GM10847 (cell line): ENCODE measurements around the gene FGF12.

Experiments
- POLR2A ChIP-seq: IDR thresholded peaks from 2 replicates; pipeline ENCODE4 v1.6.1; 2011; ENCODE audit not compliant: insufficient read length; ENCODE audit errors: extremely low read depth

The FGF12 gene

DNA sequence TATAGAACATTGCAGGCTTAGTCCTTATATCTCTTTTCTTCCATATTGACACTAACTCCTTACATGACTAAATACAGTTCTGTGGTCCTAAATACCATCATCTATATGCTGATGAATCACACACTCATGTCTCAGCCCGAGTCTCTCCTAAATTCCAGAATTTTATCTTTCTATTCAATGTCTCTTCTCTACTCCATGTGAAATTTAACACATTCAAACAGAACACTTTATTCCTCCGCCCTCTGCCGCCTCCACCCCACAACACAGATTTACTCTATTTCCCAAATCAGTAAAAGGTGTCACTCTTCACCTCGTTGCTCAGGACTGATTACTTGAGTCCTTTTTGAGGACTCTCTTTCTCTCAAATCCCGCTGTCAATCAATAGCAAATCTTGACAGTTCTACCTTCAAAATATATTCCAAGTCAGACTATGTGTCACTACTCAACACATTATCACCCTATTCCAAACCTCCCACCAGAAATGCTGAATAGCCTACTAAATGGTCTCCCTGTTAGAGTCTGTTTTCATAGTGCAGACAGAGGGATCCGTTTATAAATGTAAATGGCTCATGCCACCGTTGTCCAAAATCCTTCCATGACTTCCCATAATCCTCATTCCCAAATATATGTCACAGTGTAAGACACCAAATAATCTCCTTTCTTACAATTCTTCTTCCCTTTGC lies 230.3 kb downstream of the FGF12 start:
- no peak for TF ChIP-seq POLR2A

DNA sequence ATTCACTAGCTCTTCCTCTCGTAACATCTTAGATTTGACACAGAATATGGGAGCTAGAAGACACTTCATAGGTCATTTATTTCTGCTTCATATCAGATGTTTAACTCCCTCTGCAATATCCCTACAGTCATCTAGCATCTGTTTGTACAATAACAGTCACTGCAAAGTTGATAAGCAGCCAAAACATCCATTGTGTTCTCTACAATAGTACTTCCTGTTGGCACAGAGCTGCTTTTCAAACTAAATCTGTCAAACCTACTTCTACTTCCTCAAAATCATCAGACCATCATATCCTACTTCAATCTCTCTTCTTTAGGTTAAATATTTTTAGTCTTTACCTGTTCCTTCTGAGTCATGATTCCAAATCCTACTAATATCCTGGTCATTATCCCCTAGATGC lies 233.2 kb downstream of the FGF12 start:
- TF ChIP-seq POLR2A, result no peak

DNA sequence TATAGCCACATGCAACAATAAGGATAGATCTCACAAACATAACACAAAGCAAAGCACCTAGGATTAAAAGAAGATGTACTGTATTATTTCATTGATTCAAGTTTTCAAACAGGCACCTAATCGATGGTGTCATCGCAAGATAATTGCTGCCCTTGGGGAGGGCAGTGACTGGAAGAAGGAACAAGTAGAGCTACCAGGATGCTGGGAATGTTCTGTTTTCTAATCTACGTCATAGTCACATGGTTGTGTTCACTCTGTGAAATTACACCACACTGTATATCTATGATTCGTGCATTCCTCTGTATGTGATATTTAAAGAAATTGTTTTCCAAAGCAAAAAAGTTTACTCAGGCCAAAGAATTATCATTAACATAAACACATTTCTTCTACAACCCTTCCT lies 236.6 kb downstream of the FGF12 start:
- no peak for TF ChIP-seq POLR2A

DNA sequence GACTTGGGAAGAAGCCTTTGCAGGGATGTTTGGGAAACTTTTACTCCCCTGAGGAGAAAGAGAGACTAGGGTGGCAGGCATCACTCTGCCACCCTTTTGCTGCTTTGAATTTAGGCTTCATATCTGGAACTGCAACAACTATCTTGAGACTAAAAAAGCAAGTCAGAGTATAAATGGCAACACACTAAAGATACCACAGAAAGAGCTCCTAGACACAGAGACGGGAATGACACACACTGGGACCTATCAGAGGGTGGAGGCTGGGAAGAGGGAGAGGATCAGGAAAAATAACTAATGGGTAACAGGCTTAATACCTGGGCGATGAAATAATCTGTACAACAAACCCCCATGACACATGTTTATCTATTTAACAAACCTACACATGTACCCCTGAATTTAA lies 237.8 kb downstream of the FGF12 start:
- no peak for TF ChIP-seq POLR2A

DNA sequence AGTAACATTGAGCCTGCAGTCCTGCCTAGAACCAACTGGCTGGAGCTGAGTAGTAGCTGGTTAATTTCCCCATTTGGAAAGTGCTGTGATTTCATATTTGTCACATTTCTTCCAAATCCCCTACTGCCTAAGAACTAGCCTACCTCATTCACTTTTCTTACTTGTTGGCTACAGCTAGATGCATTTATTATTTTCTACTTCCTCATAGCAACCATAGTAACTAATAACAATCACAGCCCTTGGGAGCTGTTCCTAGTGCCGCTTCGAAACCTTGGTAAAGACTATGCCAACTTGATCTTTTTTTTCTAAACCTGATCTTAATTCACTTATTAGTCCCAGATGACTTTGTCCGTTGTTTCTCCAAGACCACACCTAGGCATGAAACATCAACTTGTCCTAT lies 240.3 kb downstream of the FGF12 start:
- no peak for TF ChIP-seq POLR2A

DNA sequence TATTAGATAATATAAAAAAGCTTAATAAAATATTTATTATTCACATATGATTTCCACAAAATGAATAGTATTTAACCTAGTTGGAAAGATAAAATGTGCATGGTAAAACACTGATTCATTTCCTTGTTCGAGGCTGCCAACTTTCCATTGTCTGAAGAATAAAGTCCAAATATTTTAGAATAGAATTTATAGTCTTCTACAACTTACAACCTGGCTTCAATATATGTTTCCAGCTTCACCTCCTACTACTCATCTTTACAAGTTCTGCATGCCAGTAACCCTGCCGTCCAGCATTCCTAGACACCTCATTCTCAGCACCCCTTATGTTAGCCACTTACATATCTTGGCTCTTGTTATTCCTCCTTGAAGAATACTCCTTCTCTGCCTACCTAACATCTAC lies 244.5 kb downstream of the FGF12 start:
- no peak for TF ChIP-seq POLR2A

DNA sequence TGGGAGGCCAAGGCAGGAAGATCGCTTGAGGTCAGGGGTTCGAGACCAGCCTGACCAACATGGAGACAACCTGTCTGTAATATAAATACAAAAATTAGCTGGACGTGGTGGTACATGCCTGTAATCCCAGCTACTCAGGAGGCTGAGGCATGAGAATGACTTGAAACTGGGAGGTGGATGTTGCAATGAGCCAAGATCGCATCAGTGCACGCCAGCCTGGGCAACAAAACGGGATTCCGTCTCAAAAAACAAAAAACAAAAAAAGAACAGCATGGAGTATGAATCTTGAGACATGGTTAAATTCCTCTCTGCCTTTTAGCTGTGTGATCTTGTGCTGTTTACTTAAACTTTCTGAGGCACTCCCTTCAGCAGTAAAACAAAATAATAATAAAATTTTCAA lies 244.9 kb downstream of the FGF12 start:
- TF ChIP-seq POLR2A, result no peak

DNA sequence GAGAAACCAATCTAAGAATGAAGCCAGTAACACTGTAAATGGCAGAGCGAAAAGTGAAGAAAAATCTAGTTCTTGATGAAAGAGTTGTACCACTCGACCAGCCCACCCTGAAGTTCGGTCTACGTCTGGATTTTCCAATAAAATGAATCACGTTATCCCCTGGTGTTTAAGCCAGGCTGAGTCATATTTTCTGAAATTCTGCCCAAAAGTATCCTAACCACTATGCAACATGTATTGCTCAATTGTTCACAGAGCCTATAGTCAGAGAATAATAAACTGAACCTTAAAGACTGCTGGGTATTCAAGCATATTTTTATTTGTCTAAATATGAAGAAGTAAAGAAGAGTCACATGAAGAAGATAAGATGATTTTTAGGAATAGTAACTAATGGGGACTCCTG lies 245.7 kb downstream of the FGF12 start:
- TF ChIP-seq POLR2A, result no peak

DNA sequence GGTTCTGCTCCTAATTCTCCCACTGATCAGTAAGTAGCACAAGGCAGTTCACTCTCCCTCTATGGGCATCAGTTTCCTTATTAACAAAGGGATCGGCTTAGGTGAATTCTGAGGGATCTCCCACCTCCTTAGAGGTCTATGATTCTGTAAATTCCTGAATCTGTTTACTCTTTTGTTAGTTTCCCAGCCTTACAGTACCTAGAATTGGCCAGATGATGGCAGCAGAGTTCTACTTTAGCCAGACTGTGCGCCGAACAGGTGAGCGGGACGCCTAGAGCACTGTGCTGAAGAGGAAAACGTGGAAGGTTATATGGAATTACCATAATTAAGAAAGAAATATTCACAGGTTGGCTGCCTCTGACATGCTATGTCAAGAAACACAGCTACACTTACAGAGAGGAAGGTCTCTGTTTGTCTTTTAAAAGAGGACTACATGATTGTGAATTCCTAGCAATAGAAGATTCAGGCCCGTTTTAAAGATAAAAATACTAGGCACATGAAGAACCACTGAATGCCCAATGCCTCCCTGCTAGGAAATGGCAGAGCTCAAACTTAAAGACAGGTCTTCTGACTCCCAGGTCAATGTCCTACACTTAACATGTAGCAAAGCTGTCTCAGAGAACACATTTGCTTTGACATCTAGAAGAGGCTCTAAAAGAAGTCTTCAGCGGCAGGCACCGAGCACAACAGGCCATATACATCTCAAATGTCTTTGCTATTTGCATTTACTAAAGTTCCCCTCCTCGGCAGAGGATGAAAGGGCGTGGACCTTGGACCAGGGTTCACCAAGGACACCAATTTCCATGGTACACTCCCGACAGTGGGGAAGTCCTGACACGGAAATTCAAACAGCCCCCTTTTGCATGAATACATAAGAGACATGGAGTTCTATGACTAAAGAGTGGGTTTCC lies 259.9 kb downstream of the FGF12 start:
- no peak for TF ChIP-seq POLR2A

DNA sequence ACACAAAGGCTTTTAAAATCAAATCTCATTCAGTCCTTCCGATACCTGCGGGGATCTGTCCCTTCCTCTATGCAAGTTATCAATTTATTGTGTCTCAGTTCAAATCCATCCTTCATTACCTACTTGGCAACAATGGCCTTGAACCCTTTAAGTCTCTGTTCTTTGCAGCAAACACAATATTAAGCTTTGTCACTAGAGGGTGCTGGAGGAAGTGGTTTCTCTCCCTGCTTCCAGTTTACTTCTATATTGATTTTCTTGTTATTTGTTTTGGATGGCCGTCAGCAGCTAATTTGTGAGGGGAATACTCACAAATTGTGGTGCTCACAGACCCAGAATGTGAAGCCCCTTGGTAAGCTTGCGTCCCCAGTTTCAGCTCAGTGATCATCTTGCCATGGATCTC lies 278.3 kb downstream of the FGF12 start:
- no peak for TF ChIP-seq POLR2A

DNA sequence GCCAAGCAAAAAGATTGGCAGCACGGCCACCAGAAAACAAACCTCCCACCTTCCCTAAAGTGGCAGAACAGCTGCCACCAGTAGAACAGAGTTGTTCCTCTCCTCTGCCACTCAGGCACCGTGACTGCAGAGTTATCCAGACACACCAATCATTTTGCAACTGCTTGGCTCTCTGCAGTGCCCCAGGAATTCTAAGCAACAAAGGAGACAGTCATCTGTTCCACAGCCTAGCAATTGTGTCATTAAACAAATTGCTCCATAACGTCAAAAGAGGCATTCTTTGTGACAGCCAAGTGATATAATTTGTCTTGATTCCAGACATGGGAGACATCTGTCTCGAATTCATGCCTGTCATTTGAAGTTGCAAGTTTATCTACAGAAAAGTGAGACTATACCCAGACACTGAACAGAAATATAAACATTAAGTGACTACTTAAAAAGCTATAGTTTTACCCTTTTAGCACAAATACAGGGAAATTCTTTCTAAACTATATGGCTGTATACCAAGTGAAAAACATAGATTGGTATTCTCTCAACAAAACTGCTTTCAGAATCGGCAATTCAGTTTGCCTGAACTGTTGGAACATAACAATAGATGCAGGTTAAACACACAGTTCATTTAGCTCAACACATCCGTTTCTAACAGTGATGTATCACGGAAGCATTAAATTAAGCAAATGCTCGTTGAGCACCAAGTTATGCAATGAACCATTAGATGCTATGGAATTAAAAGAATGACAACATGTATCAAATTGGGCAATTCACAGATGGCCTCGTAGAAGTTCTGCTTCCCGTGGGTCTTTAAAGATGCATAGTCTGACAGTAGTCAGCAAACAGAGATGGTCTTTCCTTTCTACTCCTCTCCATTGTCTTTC lies 281.3 kb downstream of the FGF12 start:
- TF ChIP-seq POLR2A, result no peak

DNA sequence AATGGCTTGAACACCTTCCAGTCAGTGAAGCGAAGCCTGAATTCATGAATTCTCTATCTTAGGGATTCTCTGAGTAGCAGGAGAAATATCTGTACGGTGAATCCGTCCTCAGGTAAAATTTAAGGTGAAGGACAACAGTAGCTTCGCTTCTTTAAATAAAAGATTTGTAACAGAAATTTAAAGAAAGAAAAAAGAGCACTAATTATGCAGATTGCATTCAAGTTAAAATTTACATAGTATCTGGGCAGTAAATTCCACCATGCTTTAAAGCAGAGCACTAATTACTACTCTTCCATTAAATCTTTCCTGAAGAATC lies 282.6 kb downstream of the FGF12 start:
- no peak for TF ChIP-seq POLR2A

DNA sequence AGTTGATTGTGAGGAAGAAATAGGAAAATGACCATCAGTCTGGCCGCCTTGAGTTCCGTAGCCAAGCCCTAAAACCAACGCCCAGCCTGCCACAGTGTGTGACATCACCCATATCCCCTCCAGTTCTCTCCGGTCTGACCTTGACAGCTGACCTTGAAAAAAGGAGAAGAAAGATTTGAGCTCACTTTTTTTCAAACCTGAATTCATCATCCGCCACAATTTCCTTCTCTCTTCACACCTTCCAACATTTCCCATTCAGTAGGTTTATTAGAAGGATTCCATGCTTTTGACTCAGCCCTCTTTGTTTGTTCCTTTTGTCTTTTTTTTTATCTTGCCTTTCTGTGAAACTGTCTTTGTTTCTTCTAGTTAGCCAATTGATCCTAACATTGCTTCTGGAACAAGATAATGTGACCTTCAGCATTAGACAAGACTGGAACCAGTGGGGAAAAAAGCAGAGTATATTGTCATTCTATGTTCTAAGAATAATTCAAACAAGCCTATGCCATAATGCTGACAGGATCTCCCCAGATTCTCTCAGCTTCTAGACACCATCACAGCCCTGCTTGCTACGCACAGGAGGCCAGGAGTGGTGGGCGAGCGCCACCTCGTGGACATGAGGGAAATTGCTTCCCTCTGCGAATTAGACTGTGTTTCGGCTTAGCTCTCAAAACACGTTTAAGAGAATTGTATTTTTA lies 283.1 kb downstream of the FGF12 start:
- no peak for TF ChIP-seq POLR2A

DNA sequence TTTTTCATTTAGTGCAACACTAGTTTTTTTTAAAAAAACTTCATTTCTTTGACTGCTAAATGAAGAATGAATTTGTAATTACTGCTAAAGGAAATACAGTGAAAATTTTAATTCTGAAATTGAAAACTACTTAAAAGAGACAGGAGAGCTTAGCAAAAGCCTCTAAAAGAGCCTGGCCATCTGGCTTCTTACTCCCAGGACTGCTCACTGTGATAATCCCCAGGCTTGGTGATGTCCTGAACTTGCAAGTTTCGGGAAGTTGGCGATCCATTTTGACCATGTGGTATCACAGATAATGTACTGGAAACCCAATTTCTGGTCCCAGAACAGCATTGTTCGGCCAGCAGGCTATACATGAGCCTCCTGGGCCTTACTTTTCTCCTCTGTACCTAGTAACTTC lies 292.1 kb downstream of the FGF12 start:
- no peak for TF ChIP-seq POLR2A

DNA sequence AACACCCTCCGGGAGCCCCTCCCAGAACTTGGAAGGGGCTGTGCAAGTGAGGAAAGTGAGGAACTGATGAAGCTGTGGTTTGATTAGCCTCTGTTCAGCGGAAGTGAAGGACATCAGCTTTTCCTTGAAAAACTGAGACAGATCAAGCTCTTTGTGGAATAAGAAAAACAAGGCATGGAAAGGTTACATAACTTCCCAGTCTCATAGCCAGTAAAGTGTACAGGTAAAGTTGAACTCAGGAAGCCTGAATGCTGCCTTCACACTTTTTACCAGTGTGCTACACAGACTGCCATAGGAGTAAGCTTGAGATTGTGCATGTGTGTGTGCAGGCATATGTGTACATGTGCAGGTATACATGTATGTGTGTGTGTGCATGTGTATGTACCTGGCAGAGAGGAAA lies 293.2 kb downstream of the FGF12 start:
- TF ChIP-seq POLR2A, result no peak
